Right lobe of liver (tissue), 6 donors: ENCODE results near the gene MBP. TPM values are rescaled to one million over a fixed set of nuclear protein-coding genes. Genes with fewer than 3 reads are reported as not detected.
"Not testable (repeated sequence)": the region's sequence is repeated elsewhere in the genome, so short reads cannot be mapped to it uniquely, and the experiment has no call there.

Experiments used
- ATAC-seq, 4 donors: fragments of 200-7000 bp; cut with Tn5 transposase; one replicate each; pipeline ENCODE4 v1.9.1; 2020; ENCODE audit warnings: mild to moderate bottlenecking in 4 of 4, moderate library complexity in 4 of 4
- DNase-seq, 3 donors: peaks; one replicate each; pipeline ENCODE4 v3.0.0-alpha.2; 2020
- H3K27ac ChIP-seq, 3 donors: fragments of 200-600 bp; one replicate each; pipeline ENCODE4 v1.8.0; 2022
- H3K27me3 ChIP-seq, 2 donors: fragments of 200-600 bp; one replicate each; pipeline ENCODE4 v1.8.0; 2022
- H3K36me3 ChIP-seq, 4 donors: fragments of 200-600 bp; sonication (generic) in 1 of 4; one replicate each; pipeline versions ENCODE4 v1.5.1 to v1.8.0; 2017 to 2022; ENCODE audit warnings: control low read depth in 1 of 4
- H3K4me1 ChIP-seq, 4 donors: fragments of 200-600 bp; sonication (generic) in 1 of 4; one replicate each; pipeline versions ENCODE4 v1.5.1 to v1.8.0; 2017 to 2022; ENCODE audit warnings: control low read depth in 1 of 4
- H3K4me3 ChIP-seq, 3 donors: fragments of 200-600 bp; one replicate each; pipeline ENCODE4 v1.8.0; 2022
- H3K9me3 ChIP-seq, 4 donors: fragments of 200-600 bp; sonication (generic) in 1 of 4; one replicate each; pipeline versions ENCODE4 v1.5.1 to v1.8.0; 2017 to 2022; ENCODE audit warnings: control low read depth in 1 of 4
- POLR2A ChIP-seq: fragments of 450-650 bp; IDR thresholded peaks from one replicate; pipeline ENCODE4 v1.6.1; 2017; ENCODE audit warnings: antibody characterized with exemption, mild to moderate bottlenecking
- WGBS: methylation state at CpG from one replicate; pipeline ENCODE4 v1.1.6; 2018; ENCODE audit warnings: low coverage, low lambda C conversion rate; ENCODE audit not compliant: insufficient coverage; ENCODE audit errors: missing lambda C conversion rate; 5-methylcytosine and 5-hydroxymethylcytosine counted together
- intact Hi-C, 2 donors: fragments of 100-400 bp; cut with DNase I; formaldehyde crosslinking; loops; one replicate each; pipeline versions ENCODE4 v1.11.2 to v1.14.1; 2022
- total RNA-seq, 6 experiments: library from RNA; depleted of rRNA in 2 of 6; stranded (reverse); fragments of >200 nt in 2 of 6; fragmentation: NEBNext Ultra II Directional in 3 of 6; extraction: Animal tissue kit (Norgen Biotek cat#: 25700) in 3 of 6; gene quantifications; one replicate each; pipeline versions ENCODE4 v1.1.0 to v1.2.4, GENCODE V29; 2016 to 2023
- TF ChIP-seq, protein P1 (sequence below), 4 donors: fragments of 200-600 bp in 3 of 4; fragments of 450-650 bp in 1 of 4; IDR thresholded peaks; one replicate each; pipeline versions ENCODE4 v1.5.1 to v1.8.0; 2016 to 2022; ENCODE audit warnings: antibody characterized with exemption in 4 of 4, mild to moderate bottlenecking in 2 of 4
- donor health status: DM: no; HTN: yes; CAD: no.
- donor health status: DM: no; HTN: no; CAD: no.
- donor health status: DM: no; HTN: no; CAD: no.
- donor health status: DM: no; HTN: yes; CAD: no.
- donor health status: DM: no; HTN: yes; CAD: no.

Gene MBP
- total RNA-seq, 6 experiments from 2014 or later, result 24.0 to 40.8 (median 27.6) TPM

- no peak overlapping the region for H3K4me3 ChIP-seq
- WGBS, result 93% methylated on average over 5 of the region's 9 CpGs
Measured at GRCh38 chr18:77019641-77020040, 112.9 kb downstream of the MBP start.

GRCh38 chr18:77018650-77019049 is 113.9 kb downstream of the MBP start:
- H3K4me1 ChIP-seq, ATAC-seq, H3K27me3 ChIP-seq, H3K9me3 ChIP-seq, H3K4me3 ChIP-seq, intact Hi-C loops, DNase-seq, H3K27ac ChIP-seq: not testable (repeated sequence)
- peaks cover 0 to 14% (median 11%) of the 10 kb centered on the region in 4 donors for H3K36me3 ChIP-seq

More at GRCh38 chr18:77019641-77020040, 112.9 kb downstream of the MBP start:
- no peaks in the 10 kb centered on the region for H3K9me3 ChIP-seq
- TF ChIP-seq, protein P1, sequence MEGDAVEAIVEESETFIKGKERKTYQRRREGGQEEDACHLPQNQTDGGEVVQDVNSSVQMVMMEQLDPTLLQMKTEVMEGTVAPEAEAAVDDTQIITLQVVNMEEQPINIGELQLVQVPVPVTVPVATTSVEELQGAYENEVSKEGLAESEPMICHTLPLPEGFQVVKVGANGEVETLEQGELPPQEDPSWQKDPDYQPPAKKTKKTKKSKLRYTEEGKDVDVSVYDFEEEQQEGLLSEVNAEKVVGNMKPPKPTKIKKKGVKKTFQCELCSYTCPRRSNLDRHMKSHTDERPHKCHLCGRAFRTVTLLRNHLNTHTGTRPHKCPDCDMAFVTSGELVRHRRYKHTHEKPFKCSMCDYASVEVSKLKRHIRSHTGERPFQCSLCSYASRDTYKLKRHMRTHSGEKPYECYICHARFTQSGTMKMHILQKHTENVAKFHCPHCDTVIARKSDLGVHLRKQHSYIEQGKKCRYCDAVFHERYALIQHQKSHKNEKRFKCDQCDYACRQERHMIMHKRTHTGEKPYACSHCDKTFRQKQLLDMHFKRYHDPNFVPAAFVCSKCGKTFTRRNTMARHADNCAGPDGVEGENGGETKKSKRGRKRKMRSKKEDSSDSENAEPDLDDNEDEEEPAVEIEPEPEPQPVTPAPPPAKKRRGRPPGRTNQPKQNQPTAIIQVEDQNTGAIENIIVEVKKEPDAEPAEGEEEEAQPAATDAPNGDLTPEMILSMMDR (IDR thresholded peaks at IDR 0.05), result no peak
- TF ChIP-seq POLR2A, result no peak
- no peaks in the 10 kb centered on the region for H3K27me3 ChIP-seq
- ATAC-seq, result peak in 1 of 4 donors; percentile 8
- no peak for DNase-seq
- intact Hi-C loops, result no loop called here
- peaks cover 0 to 17% (median 11%) of the 10 kb centered on the region in 4 donors for H3K36me3 ChIP-seq
- no peaks in the 10 kb centered on the region for H3K4me1 ChIP-seq
- H3K27ac ChIP-seq, result no peak overlapping the region

- no peak for TF ChIP-seq POLR2A
- TF ChIP-seq, protein P1 (IDR thresholded peaks at IDR 0.05), result no peak
- DNase-seq, result no peak
- no peaks in the 10 kb centered on the region for H3K9me3 ChIP-seq
- no CpG with 5 or more reads among the region's 6 CpGs for WGBS
- no peak for ATAC-seq
- H3K27ac ChIP-seq, result no peak overlapping the region
- peaks cover 0 to 7% (median 3%) of the 10 kb centered on the region in 4 donors for H3K4me1 ChIP-seq
- no peak overlapping the region for H3K4me3 ChIP-seq
- H3K36me3 ChIP-seq, result peaks cover 0 to 13% (median 9%) of the 10 kb centered on the region in 4 donors
- no peaks in the 10 kb centered on the region for H3K27me3 ChIP-seq
- intact Hi-C loops, result no loop called here
Measured at GRCh38 chr18:77017355-77017754, 115.2 kb downstream of the MBP start.

GRCh38 chr18:77016936-77017335 is 115.6 kb downstream of the MBP start:
- peaks cover 0 to 13% (median 8%) of the 10 kb centered on the region in 4 donors for H3K36me3 ChIP-seq

More at GRCh38 chr18:77016936-77017335, 115.6 kb downstream of the MBP start:
- no peaks in the 10 kb centered on the region for H3K9me3 ChIP-seq
- WGBS, result 100% methylated on average over 3 of the region's 16 CpGs
- no peak overlapping the region for H3K4me3 ChIP-seq
- peaks cover 0 to 7% (median 3%) of the 10 kb centered on the region in 4 donors for H3K4me1 ChIP-seq
- no peaks in the 10 kb centered on the region for H3K27me3 ChIP-seq
- TF ChIP-seq, protein P1 (IDR thresholded peaks at IDR 0.05), result no peak
- no peak for TF ChIP-seq POLR2A
- DNase-seq (no peak), ATAC-seq (no peak)
- H3K27ac ChIP-seq, result no peak overlapping the region
- intact Hi-C loops, result no loop called here
